GM12892 (cell line): ENCODE results near the gene FUOM.

Experiments used
- DNase-seq: peaks from one replicate; pipeline ENCODE4 v3.0.0; 2011; ENCODE audit not compliant: insufficient read length
- FAIRE-seq: peaks from 2 replicates; lab custom pipeline; 2011; peaks lifted over from hg19 to GRCh38; lab: Jason Lieb, UNC
- POLR2A ChIP-seq: IDR thresholded peaks from 2 replicates; pipeline ENCODE4 v1.6.1; 2011; ENCODE audit warnings: low read depth, low read length, control low read depth
- POLR2AphosphoS5 ChIP-seq: IDR thresholded peaks from 2 replicates; pipeline ENCODE4 v1.6.1; 2011; ENCODE audit warnings: low read depth, low read length, control low read depth
- TAF1 ChIP-seq: IDR thresholded peaks from 2 replicates; pipeline ENCODE4 v1.6.1; 2011; ENCODE audit warnings: low read depth, mild to moderate bottlenecking, control low read depth, low read length, borderline replicate concordance

FUOM gene

GRCh38 chr10:133309720-133310398 is 48.0 kb downstream of the FUOM start:
- TF ChIP-seq POLR2AphosphoS5 (no peak), TAF1 (no peak)
- DNase-seq (no peak), FAIRE-seq (no peak)

DNA sequence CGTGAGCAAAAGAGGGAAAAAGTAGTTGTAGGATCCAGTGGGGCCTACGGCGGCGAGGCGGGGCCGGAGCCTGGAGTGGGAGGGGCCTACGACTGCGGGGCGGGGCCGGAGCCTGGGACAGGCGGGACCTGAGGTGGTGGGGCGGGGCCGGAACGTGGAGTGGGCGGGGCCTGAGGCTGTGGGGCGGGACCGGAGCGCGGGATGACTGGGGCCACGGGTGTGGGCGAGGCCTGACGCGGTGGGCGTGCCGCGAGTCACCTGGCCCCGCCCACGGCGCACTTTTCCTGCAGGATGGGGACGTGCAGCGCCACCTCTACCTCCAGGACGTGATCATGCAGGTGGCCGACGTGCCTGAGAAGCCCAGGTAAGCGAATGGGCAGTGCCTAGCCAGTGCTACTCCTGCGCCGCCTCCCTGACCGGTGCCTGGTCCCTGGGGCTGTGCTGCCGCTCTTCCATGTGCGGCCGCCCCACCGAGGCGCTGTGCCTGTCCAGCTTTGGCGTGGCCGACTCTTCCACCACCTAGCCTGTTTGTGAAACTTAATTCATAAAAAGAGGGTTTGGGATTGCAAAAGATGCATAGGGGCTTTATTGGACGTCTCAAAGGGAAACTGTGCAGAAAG is 48.6 kb downstream of the FUOM start:
- no peak for FAIRE-seq
- TF ChIP-seq POLR2A (no peak), POLR2AphosphoS5 (no peak), TAF1 (no peak)
- DNase-seq, result peak; percentile 93

DNA sequence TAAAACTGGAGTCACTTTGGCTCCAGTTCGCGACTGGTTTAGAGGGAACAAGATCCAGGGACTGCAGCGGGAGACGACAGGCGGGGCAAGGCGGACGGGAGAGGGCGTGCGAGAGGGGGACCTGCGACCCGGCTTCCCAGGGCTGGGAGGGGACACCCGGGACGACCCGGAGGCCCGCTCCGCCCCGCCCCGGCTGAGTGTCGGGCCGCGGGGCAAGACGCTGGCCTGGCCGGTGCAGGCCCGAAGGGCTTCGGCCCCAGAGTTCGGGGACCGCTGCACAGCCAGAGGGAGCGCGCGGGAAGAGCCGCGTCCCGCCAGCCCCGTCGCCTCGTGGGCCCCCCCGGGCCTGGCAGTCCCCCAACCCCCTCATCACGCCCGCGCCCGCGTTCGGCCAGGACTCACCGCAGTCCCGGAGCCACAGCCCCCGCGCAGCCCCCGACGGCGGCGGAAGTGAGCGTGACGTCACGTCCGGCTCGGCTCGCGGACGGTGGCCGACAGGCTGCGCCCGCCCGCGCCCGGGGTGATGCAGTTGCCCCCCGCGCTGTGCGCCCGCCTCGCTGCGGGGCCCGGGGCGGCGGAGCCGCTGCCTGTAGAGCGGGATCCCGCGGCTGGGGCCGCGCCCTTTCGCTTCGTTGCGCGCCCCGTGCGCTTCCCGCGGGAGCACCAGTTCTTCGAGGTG is 49.3 kb downstream of the FUOM start, which contains the start of the genes TUBGCP2 and ZNF511:
Gene TUBGCP2, minus strand, starts transcription at position 452 of the 679 bp plus-strand sequence. CDS start 5,931 bp downstream, outside the sequence.
Gene ZNF511, plus strand, starts transcription at position 494 of the 679 bp plus-strand sequence. Its CDS starts 30 bp downstream, at position 524.
- DNase-seq (peak; percentile 85), FAIRE-seq (peak; percentile 97)

DNA sequence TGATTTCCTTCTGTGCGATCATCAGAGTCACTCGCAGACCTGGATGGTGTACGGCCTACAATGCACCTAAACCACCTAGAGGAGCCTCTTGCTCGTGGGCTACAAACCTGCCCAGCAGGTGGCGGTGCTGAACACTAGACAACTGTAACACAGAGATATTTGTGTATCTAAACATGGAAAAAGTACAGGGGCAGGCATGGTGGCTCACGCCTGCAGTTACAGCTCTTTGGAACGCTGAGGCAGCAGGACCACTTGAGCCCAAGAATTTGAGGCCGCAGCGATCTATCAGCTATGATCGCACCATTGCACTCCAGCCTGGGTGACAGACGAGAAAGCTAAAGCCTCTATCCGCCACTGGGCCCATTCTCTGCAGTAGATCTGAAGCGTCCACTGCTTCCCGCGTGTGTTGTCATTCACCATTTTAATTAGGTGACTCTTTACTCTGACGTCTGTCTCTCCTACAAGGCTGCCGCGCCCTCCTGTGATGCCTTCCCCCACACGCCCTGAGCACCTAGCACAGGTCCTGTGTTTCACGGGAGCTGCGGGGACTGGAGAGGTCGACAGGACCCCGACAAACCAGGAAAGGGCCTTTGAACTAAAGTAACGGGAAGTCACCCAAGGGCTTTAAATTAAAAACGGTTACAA is 49.9 kb downstream of the FUOM start:
- TF ChIP-seq TAF1, result no peak
- no peak for TF ChIP-seq POLR2A
- no peak for TF ChIP-seq POLR2AphosphoS5
- FAIRE-seq (peak; percentile 95), DNase-seq (no peak)

More for the DNA sequence above, 49.3 kb downstream of the FUOM start, which contains the start of the genes TUBGCP2 and ZNF511:
- TF ChIP-seq POLR2AphosphoS5 (peak; percentile 70), TAF1 (no peak), POLR2A (peak; percentile 76; the same call in 1 of the 2 replicates)

DNA sequence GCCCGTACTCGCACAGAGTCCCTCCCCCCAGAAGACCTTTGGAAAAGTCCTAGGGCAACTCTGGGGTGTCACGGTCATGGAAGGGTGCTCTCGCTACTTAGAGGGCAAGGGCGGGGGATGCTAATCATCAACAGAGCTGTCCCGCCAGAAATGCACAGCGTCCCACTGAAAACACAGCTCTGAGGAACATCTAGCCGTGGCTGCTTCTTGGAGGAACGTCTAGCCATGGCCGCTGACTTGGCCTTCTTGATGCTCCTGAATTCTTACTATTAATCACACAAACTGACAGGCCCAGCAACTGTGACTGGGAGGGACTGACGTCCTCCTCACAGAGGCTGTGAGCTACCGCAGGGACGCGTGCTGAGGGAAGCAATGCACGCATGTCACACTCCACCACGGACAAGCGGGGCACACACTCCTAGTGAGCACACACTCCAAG is 50.9 kb downstream of the FUOM start:
- FAIRE-seq, result no peak
- TF ChIP-seq POLR2AphosphoS5 (no peak), POLR2A (no peak), TAF1 (no peak)
- no peak for DNase-seq

DNA sequence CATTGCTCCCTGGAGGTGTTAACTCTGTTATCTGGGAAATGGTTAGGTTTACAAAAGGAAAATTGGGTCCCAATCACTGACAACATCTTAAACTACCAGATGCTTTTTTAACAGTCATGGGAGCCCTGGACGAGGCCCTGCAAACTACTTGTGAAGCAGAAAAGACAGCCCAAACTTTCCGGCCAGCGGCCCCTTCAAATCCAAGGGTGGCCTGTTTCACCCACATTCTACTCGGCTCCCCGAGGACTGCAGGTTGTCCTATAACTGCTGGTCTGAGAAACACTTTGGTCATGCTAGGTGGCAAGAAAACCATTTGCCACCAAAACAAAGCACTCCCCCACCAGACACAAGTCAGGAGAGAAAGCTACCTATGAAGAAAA is 51.7 kb downstream of the FUOM start:
- TF ChIP-seq POLR2A (no peak), POLR2AphosphoS5 (no peak), TAF1 (no peak)
- no peak for FAIRE-seq
- DNase-seq, result no peak
